Glomerular visceral epithelial cell (primary cell): Measurements from ENCODE around the gene CATSPERE.
"Not testable (repeated sequence)": the region's sequence is repeated elsewhere in the genome, so short reads cannot be mapped to it uniquely, and the experiment has no call there.

Experiments used
- DNase-seq: peaks from one replicate; pipeline ENCODE4 v3.0.0-alpha.2; 2016; ENCODE audit errors: extremely low spot score

CATSPERE gene

GRCh38 chr1:244552336-244552735, 91.3 kb downstream of the CATSPERE start:
- no peak for DNase-seq

GRCh38 chr1:244556263-244556662, 95.2 kb downstream of the CATSPERE start:
- DNase-seq = no peak

DNA sequence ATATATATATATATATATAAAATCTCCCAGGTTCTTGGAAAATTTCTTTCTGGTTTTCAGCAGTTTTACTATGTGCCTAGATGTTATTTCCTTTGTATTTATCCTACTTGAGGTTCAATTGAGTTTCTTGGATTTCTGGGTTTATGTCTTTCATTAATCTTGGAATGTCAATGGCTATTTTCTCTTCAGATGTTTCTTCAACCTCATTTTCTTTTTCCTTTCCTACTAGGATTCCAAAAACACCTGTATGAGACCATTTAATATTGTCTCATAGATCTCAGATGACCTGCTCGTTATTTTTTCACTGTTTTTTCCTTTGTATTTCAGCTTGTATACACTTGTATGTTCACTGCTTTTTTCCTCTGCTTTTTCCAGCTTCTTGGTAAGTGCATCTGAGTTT, 96.5 kb downstream of the CATSPERE start:
- DNase-seq = no peak

- no peak for DNase-seq
Measured at GRCh38 chr1:244559561-244559960, 98.5 kb downstream of the CATSPERE start.

GRCh38 chr1:244562877-244563276, 101.8 kb downstream of the CATSPERE start:
- DNase-seq = not testable (repeated sequence)

DNA sequence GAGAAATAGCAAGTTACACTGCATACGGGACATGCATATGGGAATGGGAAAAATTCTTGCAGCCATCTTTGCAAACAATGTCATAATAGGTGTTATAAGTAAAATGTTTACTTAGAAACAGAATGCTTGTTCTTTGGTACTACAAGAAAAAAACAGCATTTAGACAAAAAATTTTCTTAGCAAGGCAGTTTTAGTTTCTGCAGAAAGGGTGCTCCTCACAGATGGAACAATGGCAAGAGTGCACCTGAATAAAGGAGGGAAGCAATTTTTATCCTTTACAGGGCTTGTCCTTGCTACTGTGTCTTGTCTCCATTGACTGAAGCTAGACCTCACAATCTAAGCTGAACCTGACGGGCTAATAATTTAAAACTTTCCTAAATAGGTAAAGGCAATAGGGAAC, 112.7 kb downstream of the CATSPERE start:
- no peak for DNase-seq

DNA sequence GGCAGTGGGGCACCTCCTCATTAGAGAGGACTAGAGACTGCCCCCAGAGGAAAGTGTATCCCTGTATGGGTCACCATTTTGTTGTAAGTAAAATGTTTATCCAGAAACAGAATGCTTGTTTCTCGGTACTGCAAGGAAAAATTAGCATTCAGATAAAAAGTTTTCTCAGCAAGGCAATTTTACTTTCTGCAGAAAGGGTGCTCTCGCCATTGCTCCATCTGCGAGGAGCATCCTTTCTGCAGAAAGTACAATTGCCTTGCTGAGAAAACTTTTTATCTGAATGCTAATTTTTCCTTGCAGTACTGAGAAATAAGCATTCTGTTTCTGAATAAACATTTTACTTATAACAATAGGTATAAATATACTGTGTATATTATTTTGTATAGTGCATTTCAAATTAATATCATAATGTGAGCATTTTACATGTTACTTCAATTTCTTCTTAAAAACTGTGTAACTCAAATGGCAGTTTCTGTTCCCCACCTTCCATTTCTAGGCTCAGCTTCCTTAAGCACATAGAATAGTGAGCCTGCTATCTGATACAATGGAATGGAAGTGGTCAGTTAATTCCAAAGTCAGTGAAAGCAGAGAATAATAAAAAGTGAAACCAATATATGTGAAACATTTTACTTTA, 115.3 kb downstream of the CATSPERE start:
- no peak for DNase-seq

DNA sequence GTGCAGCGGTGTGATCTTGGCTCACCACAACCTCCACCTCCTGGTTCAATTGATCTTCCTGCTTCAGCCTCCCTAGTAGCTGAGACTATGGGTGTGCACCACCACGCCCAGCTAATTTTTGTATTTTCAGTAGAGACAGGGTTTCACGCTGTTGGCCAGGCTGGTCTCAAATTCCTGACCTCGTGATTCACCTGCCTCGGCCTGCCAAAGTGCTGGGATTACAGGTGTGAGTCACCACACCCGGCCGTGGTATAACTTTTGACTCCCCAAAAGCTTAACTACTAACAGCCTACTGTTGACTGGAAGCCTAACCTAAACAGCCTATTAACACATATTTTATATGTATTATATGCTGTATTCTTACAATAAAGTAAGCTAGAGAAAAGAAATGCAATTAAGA, 117.1 kb downstream of the CATSPERE start:
- DNase-seq = not testable (repeated sequence)

- DNase-seq = no peak
Measured at GRCh38 chr1:244583358-244583982, 122.4 kb downstream of the CATSPERE start.

DNA sequence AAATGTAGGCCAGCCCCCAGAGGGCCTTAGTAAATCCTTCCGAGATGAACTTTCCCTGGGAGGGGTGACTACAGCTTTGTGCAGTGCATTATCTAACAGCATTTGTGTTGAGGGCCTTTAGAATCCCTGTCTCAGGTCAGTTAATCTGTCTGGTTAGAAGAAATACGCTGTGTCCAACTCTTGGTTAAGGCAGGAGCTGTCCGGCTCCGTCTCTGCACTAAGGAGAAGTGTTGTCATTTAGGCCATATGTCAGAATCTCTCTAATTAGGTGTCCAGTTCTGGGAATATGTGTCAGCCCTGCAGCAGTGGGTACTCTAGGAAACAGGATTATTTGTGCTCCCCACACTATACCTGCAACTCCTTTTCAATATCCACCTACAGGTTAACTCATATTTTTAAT, 124.8 kb downstream of the CATSPERE start:
- DNase-seq = no peak

DNA sequence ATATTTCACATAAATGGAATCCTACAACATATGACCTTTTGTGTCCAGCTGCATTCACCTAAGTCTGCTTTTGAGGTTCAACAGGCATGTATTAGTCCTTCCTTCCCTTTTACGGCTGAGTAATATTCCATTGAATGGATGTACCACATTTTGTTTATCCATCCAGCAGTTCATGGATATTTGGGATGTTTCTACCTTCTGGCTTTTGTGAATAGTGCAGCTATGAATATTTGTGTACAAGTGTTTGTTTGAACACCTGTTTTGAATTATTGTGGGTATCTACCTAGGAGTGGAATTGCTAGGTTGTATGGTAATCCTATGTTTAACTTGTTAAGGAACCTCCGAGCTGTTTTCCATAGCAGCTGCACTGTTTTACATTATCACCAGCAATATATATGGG, 129.6 kb downstream of the CATSPERE start:
- DNase-seq = no peak

DNA sequence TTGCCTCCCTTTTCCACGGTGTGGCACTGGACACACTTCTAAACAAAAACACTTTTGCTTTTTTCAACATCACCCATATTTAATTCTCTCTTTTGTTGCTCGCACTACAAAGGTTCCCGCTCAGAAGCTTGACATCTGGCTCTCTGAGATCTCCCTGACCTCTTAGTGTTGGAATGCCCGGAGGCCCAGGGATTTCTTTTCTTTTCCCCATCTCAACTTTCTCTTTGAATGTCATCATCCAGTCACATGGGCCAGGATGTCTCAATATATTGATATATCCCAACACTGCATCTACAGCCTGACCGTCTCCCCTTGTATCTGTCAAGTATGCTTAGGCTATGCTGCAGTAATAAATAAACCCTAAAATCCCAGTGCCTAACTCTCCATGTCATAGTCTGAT, 137.5 kb downstream of the CATSPERE start:
- DNase-seq = no peak

GRCh38 chr1:244599937-244600350, 138.9 kb downstream of the CATSPERE start:
- DNase-seq = peak; percentile 82

DNA sequence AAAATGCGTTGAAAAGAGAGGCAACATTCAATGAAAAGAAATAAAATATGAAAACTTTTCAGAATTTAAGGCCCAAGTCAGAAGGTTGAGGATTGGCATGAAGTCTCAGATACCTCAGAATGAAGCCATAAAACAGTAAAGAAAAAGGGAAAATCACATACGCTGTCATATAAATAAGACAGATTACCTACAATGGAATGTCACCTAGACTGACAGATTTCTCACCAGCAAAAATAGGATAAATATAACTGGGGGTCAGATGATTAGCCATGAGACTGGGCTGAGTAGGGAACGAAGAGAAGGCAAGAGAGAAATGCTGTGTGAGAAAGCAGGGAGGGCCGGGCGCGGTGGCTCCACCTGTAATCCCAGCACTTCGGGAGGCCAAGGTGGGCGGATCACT, 140.3 kb downstream of the CATSPERE start:
- DNase-seq = no peak

GRCh38 chr1:244603498-244603897, 142.4 kb downstream of the CATSPERE start:
- DNase-seq = peak; percentile 22

GRCh38 chr1:244605835-244606370, 144.8 kb downstream of the CATSPERE start:
- DNase-seq = no peak

- no peak for DNase-seq
Measured at GRCh38 chr1:244614113-244614836, 153.2 kb downstream of the CATSPERE start.

GRCh38 chr1:244614879-244615278, 153.8 kb downstream of the CATSPERE start:
- no peak for DNase-seq

DNA sequence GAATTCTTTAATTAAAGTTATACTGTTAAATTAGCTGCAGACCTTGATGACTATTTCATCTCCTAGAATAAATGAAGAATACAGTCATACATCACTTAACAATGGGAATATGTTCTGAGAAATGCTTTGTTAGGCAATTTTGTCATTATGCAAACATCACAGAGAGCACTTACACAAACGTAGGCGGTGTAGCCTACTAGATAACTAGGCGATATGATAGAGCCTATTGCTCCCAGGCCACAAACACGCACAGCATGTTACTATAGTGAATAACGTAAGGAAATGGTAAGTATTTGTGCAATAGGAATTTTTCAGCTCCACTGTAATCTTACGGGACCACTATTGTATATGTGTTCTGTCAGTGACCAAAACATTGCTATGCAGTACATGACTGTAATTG, 154.2 kb downstream of the CATSPERE start:
- DNase-seq = no peak

GRCh38 chr1:244626709-244627108, 165.6 kb downstream of the CATSPERE start:
- no peak for DNase-seq

- DNase-seq = no peak
Measured at GRCh38 chr1:244628789-244629188, 167.7 kb downstream of the CATSPERE start.

- DNase-seq = no peak
Measured at GRCh38 chr1:244633140-244633539, 172.1 kb downstream of the CATSPERE start.

- no peak for DNase-seq
Measured at GRCh38 chr1:244634546-244634945, 173.5 kb downstream of the CATSPERE start.
